Measurements from ENCODE around the gene HYLS1.
"Not testable (repeated sequence)": the region's sequence is repeated elsewhere in the genome, so short reads cannot be mapped to it uniquely, and the experiment has no call there.

The HYLS1 gene

GRCh38 chr11:125887373-125888324 is at the start of gene HYLS1:
HYLS1 (plus strand) TSS chr11:125887668; CDS start chr11:125899369, 11,701 bp downstream.
- peak; percentile 87 to 91 for DNase-seq

GRCh38 chr11:125842321-125842948 is 45.0 kb upstream of the HYLS1 start:
- DNase-seq: no peak

GRCh38 chr11:125846188-125846587 is 41.3 kb upstream of the HYLS1 start:
- no peak for DNase-seq

- not testable (repeated sequence) for DNase-seq
These were observed 29.8 kb upstream of the HYLS1 start for GRCh38 chr11:125857670-125858069.

- DNase-seq: not testable (repeated sequence)
These were observed 24.7 kb upstream of the HYLS1 start for GRCh38 chr11:125862786-125863185.

GRCh38 chr11:125865354-125865753 is 22.1 kb upstream of the HYLS1 start:
- DNase-seq: not testable (repeated sequence)

GRCh38 chr11:125869521-125869920 is 17.9 kb upstream of the HYLS1 start:
- no peak for DNase-seq

GRCh38 chr11:125871391-125872137 is 15.9 kb upstream of the HYLS1 start:
- peak in 1 of 2 donors; percentile 19 for DNase-seq

GRCh38 chr11:125872138-125872491 is 15.4 kb upstream of the HYLS1 start:
- no peak for DNase-seq

GRCh38 chr11:125873881-125874555 is 13.4 kb upstream of the HYLS1 start:
- no peak for DNase-seq

- peak; percentile 19 to 42 for DNase-seq
These were observed 12.8 kb upstream of the HYLS1 start for GRCh38 chr11:125874556-125875124.

GRCh38 chr11:125881291-125881690 is 6.2 kb upstream of the HYLS1 start:
- DNase-seq: no peak

- no peak for DNase-seq
These were observed 4.1 kb upstream of the HYLS1 start for GRCh38 chr11:125883375-125883774.

GRCh38 chr11:125886997-125887372 is 483 bp upstream of the HYLS1 start:
- DNase-seq: peak; percentile 21 to 37

GRCh38 chr11:125890447-125891100 is 3.1 kb downstream of the HYLS1 start:
- no peak for DNase-seq

- no peak for DNase-seq
These were observed 4.6 kb downstream of the HYLS1 start for GRCh38 chr11:125892071-125892470.

GRCh38 chr11:125892994-125893393 is 5.5 kb downstream of the HYLS1 start:
- DNase-seq: no peak

GRCh38 chr11:125901872-125902271 is 14.4 kb downstream of the HYLS1 start:
- DNase-seq: no peak

- DNase-seq: no peak
These were observed 14.9 kb downstream of the HYLS1 start for GRCh38 chr11:125902277-125902926.

- DNase-seq: peak; percentile 88 to 89
These were observed 15.7 kb downstream of the HYLS1 start, which contains the start of gene PUS3 for GRCh38 chr11:125902927-125903710. PUS3 (minus strand) TSS chr11:125903206; CDS start chr11:125896284, 6,922 bp downstream.

Data from activated CD4-positive, alpha-beta T cell treated with anti-CD3 and anti-CD28 coated beads for 4 hours (primary cell).